GM10266 (cell line): ENCODE results near the gene ELK3.

Source experiments
- DNase-seq: peaks from one replicate; pipeline ENCODE4 v3.0.0; 2012; ENCODE audit errors: extremely low spot score
- CTCF ChIP-seq: IDR thresholded peaks from 2 replicates; pipeline ENCODE4 v1.5.1; 2012; ENCODE audit warnings: mild to moderate bottlenecking, low read depth; ENCODE audit not compliant: control insufficient read depth, insufficient read depth; ENCODE audit errors: missing control alignments

Gene ELK3

GRCh38 chr12:96240656-96241055, 46.5 kb downstream of the ELK3 start:
- TF ChIP-seq CTCF = no peak
- no peak for DNase-seq

DNA sequence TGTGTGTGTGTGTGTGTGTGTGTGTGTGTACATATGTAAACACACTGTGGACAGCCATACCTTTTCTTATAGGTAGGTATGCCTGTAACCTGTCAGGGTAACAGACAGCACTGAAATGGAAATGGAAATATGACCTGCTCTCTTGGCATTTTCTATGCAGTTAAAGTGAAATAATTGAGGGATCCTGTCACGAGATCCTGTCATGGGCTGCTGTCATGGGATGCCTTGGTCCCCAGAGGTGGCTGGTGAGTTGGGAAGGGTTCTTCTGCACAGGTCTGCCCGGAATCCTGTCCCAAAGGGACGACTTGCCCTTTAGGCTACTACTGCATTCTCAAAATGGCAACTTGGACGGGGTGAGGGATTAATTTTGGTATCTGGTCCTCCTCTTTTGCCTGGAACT, 47.3 kb downstream of the ELK3 start:
- no peak for DNase-seq
- no peak for TF ChIP-seq CTCF

DNA sequence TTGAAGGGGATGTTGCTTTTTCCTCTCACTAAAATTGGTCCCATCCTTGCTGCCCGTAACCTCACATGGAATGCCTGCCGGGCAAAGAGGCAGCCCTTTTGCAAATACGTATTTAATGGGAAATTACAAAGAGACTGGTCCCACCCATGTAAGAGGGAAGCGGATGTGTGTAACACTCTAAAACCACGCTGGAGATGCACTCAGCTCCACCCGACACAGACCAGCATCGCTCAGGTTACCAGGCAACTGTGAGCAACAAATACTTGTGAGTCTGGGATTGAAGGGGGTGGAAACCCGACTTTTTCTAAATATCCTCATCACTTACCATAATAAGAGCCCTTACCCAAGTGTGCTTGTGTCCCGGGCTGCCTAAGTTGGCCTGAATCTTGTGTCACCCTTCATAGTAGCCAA, 47.7 kb downstream of the ELK3 start:
- DNase-seq = no peak
- no peak for TF ChIP-seq CTCF

DNA sequence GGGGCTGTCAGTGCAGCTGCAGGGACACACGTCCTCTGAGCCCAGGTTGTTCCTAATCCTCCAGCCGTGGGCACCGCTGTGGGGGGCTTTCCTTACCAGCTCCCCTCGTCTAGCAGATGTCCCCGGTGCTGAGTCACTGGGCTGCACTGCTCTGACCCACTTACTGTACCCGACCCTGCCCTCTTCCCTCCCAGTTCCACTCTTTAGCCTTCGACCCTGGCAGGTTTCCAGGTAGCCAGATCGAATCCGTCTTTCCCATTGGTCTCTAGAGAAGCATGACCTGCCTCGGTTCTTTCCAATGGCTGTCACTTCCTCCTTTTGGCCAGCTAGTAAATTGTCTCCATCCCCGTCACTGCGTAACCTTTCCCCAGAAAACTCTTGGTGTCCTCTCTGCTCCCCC, 48.4 kb downstream of the ELK3 start:
- DNase-seq = no peak

DNA sequence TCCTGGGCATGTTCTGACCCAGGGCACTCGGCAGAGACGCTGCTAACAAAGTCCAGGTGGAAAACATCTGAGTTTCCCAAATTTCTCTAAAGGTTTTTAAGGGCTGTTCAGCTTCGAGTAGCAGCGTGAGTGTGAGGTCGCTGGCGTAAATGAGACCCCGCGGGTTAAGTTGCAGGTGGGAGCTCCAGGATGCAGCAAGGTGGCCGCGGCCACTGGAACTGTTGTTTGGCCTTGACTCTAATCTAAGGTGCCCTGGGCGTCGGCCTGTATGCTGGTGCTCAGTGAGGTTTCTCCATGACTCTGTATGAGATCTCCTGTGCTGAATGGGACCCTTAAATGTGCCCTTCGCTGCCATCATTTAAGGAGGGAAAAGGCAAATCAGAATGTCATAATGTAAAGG, 50.7 kb downstream of the ELK3 start:
- no peak for TF ChIP-seq CTCF
- DNase-seq = no peak

More for the DNA sequence above, 48.4 kb downstream of the ELK3 start:
- TF ChIP-seq CTCF = no peak

DNA sequence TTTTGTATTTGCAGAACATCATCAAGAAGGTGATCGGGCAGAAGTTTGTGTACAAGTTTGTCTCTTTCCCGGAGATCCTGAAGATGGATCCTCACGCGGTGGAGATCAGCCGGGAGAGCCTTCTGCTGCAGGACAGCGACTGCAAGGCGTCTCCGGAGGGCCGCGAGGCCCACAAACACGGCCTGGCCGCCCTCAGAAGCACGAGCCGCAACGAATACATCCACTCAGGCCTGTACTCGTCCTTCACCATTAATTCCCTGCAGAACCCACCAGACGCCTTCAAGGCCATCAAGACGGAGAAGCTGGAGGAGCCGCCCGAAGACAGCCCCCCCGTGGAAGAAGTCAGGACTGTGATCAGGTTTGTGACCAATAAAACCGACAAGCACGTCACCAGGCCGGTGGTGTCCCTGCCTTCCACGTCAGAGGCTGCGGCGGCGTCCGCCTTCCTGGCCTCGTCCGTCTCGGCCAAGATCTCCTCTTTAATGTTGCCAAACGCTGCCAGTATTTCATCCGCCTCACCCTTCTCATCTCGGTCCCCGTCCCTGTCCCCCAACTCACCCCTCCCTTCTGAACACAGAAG, 52.8 kb downstream of the ELK3 start:
- TF ChIP-seq CTCF = no peak
- DNase-seq = no peak

DNA sequence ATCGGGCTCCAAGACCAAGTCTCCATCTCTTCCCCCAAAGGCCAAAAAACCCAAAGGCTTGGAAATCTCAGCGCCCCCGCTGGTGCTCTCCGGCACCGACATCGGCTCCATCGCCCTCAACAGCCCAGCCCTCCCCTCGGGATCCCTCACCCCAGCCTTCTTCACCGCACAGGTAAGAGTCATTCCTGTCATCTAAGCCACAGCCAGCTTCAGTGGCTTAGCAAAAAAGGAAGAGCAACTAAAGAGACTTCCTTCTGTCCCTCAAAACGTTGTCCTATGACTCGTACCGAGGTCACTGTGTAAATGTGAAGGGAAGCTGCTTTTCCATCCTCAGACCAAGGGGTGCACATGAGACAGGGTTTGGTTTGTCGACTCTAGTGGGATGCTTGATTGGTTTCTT, 53.4 kb downstream of the ELK3 start:
- no peak for DNase-seq
- no peak for TF ChIP-seq CTCF
